GM12892 (cell line): ENCODE results near the gene ARID1B.

ENCODE experiments used
- POLR2A ChIP-seq: IDR thresholded peaks from 2 replicates; pipeline ENCODE4 v1.6.1; 2011; ENCODE audit warnings: low read depth, low read length, control low read depth
- POLR2AphosphoS5 ChIP-seq: IDR thresholded peaks from 2 replicates; pipeline ENCODE4 v1.6.1; 2011; ENCODE audit warnings: low read depth, low read length, control low read depth
- TAF1 ChIP-seq: IDR thresholded peaks from 2 replicates; pipeline ENCODE4 v1.6.1; 2011; ENCODE audit warnings: low read depth, mild to moderate bottlenecking, control low read depth, low read length, borderline replicate concordance

DNA sequence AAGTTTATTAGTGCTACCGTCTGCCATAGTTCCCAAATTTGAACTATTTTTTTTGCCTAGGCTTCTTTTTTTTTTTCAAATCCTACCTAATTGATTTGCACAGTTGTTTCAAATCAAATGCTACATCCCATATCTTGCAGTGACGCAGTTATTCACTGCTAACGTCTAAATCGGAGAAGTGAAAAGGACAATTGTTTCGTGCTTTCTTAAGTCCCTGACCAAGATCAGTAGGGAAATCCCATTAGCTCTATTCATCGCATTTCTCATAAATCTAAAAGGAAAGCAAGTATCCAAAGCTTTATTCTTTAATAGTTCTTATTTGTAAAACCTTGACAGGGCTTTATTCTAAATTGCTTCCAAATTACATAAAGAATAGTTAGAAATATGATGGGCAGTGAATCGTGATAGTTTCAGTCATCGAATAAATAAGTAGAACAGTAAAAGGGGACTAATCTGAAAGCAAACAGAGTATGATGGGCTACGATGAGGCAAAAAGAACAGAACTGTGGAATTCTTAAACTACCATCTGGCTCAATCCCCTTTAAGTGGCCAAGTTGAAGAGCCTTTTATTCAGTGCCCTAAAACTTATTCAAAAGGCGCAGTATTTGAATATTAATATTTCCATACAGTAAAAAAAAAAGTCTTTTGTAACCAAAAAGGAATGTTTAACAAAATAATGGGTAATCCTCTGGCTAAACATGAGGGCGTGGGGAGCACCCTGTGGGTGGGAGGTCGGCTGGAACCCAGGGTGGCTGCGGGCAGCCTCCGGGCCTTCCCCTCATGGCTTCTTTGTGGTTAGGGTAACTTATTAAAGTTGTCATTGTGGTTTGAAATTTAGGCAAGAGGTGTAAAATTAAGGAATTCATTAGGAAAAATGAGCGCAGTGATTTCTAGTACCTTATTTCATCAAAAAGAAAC lies 3.0 kb upstream of the ARID1B start:
- no peak for TF ChIP-seq POLR2A
- TF ChIP-seq POLR2AphosphoS5, result no peak
- no peak for TF ChIP-seq TAF1
